Smooth muscle cell (in vitro differentiated cells): Measurements from ENCODE around the gene DOHH. TPM values are rescaled to one million over a fixed set of nuclear protein-coding genes. Genes with fewer than 3 reads are reported as not detected.
"Not testable (repeated sequence)": the region's sequence is repeated elsewhere in the genome, so short reads cannot be mapped to it uniquely, and the experiment has no call there.

ENCODE experiments used
- DNase-seq: peaks from one replicate; lab custom pipeline; 2025; ENCODE audit not compliant: unreplicated experiment; lab: John Stamatoyannopoulos, UW
- H2AFZ ChIP-seq: fragments of 200-600 bp; sonication (generic); 2 replicates; pipeline ENCODE4 v1.6.0; 2016; ENCODE audit warnings: antibody characterized with exemption, low read depth, mild to moderate bottlenecking
- H3F3A ChIP-seq: fragments of 200-600 bp; sonication (generic); 2 replicates; pipeline ENCODE4 v1.6.0; 2017; ENCODE audit warnings: antibody characterized with exemption, low read depth
- H3K27ac ChIP-seq: fragments of 200-600 bp; sonication (generic); 2 replicates; pipeline ENCODE4 v1.5.1; 2016; ENCODE audit warnings: low read depth, mild to moderate bottlenecking
- H3K27me3 ChIP-seq: fragments of 200-600 bp; sonication (generic); 2 replicates; pipeline ENCODE4 v1.6.1; 2016; ENCODE audit warnings: low read depth, mild to moderate bottlenecking
- H3K36me3 ChIP-seq: fragments of 200-600 bp; sonication (generic); 2 replicates; pipeline ENCODE4 v1.5.1; 2016; ENCODE audit warnings: low read depth
- H3K4me1 ChIP-seq: fragments of 200-600 bp; sonication (generic); 2 replicates; pipeline ENCODE4 v1.5.1; 2016; ENCODE audit warnings: low read depth
- H3K4me2 ChIP-seq: fragments of 200-600 bp; sonication (generic); 2 replicates; pipeline ENCODE4 v1.6.0; 2016; ENCODE audit warnings: mild to moderate bottlenecking
- H3K4me3 ChIP-seq: fragments of 200-600 bp; sonication (generic); 2 replicates; pipeline ENCODE4 v1.5.1; 2016; ENCODE audit warnings: mild to moderate bottlenecking
- H3K79me2 ChIP-seq: fragments of 200-600 bp; sonication (generic); 2 replicates; pipeline ENCODE4 v1.6.0; 2016; ENCODE audit warnings: low read depth, mild to moderate bottlenecking
- H3K9ac ChIP-seq: fragments of 200-600 bp; sonication (generic); 2 replicates; pipeline ENCODE4 v1.6.0; 2016; ENCODE audit warnings: low read depth
- H3K9me3 ChIP-seq: fragments of 200-600 bp; sonication (generic); replicated peaks from 2 replicates; pipeline ENCODE4 v1.5.1; 2016; ENCODE audit warnings: low read depth
- H4K20me1 ChIP-seq: fragments of 200-600 bp; sonication (generic); 2 replicates; pipeline ENCODE4 v1.6.0; 2016; ENCODE audit warnings: low read depth
- CTCF ChIP-seq: fragments of 200-600 bp; sonication (generic); IDR thresholded peaks from 2 replicates; pipeline ENCODE4 v1.5.1; 2017; ENCODE audit warnings: borderline replicate concordance, mild to moderate bottlenecking, antibody characterized with exemption; ENCODE audit not compliant: insufficient read depth, poor library complexity, severe bottlenecking
- WGBS: methylation state at CpG from one replicate; pipeline ENCODE4 v1.1.7; 2016; ENCODE audit warnings: low lambda C conversion rate; 5-methylcytosine and 5-hydroxymethylcytosine counted together
- polyA plus RNA-seq: library from polyadenylated mRNA; unstranded; fragments of >200 nt; fragmentation: Nextera tagmentation; extraction: Ambion mirVana; gene quantifications from 2 replicates; pipeline ENCODE4 v1.2.1, GENCODE V29; 2016
- total RNA-seq: library from RNA; depleted of rRNA; stranded (reverse); fragments of >200 nt; gene quantifications from 2 replicates; pipeline ENCODE4 v1.2.3, GENCODE V29; 2014

DOHH gene
- total and polyA plus RNA-seq, 2 experiments from 2014 or later = 8.7 to 27.2 TPM

- Histone ChIP-seq H3K9me3 (no peaks in the 10 kb centered on the region), H3K4me2 (peak overlapping the region; percentile 18), H3K79me2 (no peaks in the 10 kb centered on the region), H3K36me3 (no peaks in the 10 kb centered on the region), H3K27me3 (no peaks in the 10 kb centered on the region), H3K27ac (peak overlapping the region; percentile 89), H3K4me3 (no peak overlapping the region), H3K9ac (peak overlapping the region; percentile 56), H3F3A (no peaks in the 10 kb centered on the region), H3K4me1 (no peaks in the 10 kb centered on the region), H4K20me1 (no peaks in the 10 kb centered on the region), H2AFZ (no peak overlapping the region)
- 55% methylated on average over 10 of the region's 10 CpGs for WGBS
- no peak for TF ChIP-seq CTCF
- no peak for DNase-seq
Measured at GRCh38 chr19:3451451-3451866, 49.0 kb downstream of the DOHH start.

- Histone ChIP-seq H3K79me2 (no peaks in the 10 kb centered on the region), H3K4me2 (no peak overlapping the region), H3K4me3 (no peak overlapping the region), H3K27ac (peak overlapping the region; percentile 89), H3K9me3 (no peaks in the 10 kb centered on the region), H3K4me1 (no peaks in the 10 kb centered on the region), H3F3A (no peaks in the 10 kb centered on the region), H3K36me3 (no peaks in the 10 kb centered on the region), H3K27me3 (no peaks in the 10 kb centered on the region), H2AFZ (no peak overlapping the region), H3K9ac (peak overlapping the region; percentile 56), H4K20me1 (no peaks in the 10 kb centered on the region)
- 11% methylated on average over 12 of the region's 12 CpGs for WGBS
- peak; percentile 42 for DNase-seq
- TF ChIP-seq CTCF = no peak
Measured at GRCh38 chr19:3450796-3451411, 49.6 kb downstream of the DOHH start.

GRCh38 chr19:3448616-3449334 lies 51.7 kb downstream of the DOHH start:
- no peak overlapping the region for H3K9ac ChIP-seq
- peaks cover 7% of the 10 kb centered on the region for H4K20me1 ChIP-seq
- no peaks in the 10 kb centered on the region for H3K27me3 ChIP-seq
- no peaks in the 10 kb centered on the region for H3K36me3 ChIP-seq
- H3K27ac ChIP-seq = no peak overlapping the region
- no peak overlapping the region for H3K4me3 ChIP-seq
- H3K4me1 ChIP-seq = peaks cover 8% of the 10 kb centered on the region
- H3K9me3 ChIP-seq = no peaks in the 10 kb centered on the region
- H3F3A ChIP-seq = no peaks in the 10 kb centered on the region
- H2AFZ ChIP-seq = no peak overlapping the region
- H3K4me2 ChIP-seq = no peak overlapping the region
- TF ChIP-seq CTCF = no peak
- DNase-seq = no peak
- H3K79me2 ChIP-seq = no peaks in the 10 kb centered on the region
- 94% methylated on average over 28 of the region's 28 CpGs for WGBS

GRCh38 chr19:3446657-3447056 lies 53.8 kb downstream of the DOHH start:
- not testable (repeated sequence) for DNase-seq, H4K20me1 ChIP-seq, H3F3A ChIP-seq, H2AFZ ChIP-seq, H3K79me2 ChIP-seq, H3K4me2 ChIP-seq, H3K27me3 ChIP-seq, H3K4me3 ChIP-seq, H3K36me3 ChIP-seq, H3K4me1 ChIP-seq, H3K9me3 ChIP-seq, H3K9ac ChIP-seq, H3K27ac ChIP-seq
- WGBS = 98% methylated on average over 4 of the region's 4 CpGs
